Stomach smooth muscle (tissue), 2 donors: ENCODE measurements around the gene SVIL.

Experiments used
- H3K27ac ChIP-seq: one replicate; pipeline ENCODE4 v1.7.0; 2013; ENCODE audit warnings: mild to moderate bottlenecking, low read length, inconsistent platforms
- H3K27me3 ChIP-seq, 2 donors: one replicate each; pipeline ENCODE4 v1.7.0; 2013; ENCODE audit warnings: low read length in 2 of 2; ENCODE audit not compliant: insufficient read depth in 2 of 2, control insufficient read depth in 1 of 2
- H3K36me3 ChIP-seq, 2 donors: one replicate each; pipeline ENCODE4 v1.7.0; 2013; ENCODE audit warnings: low read length in 2 of 2; ENCODE audit not compliant: control insufficient read depth in 2 of 2, insufficient read depth in 2 of 2
- H3K4me1 ChIP-seq: one replicate; pipeline ENCODE4 v1.7.0; 2013; ENCODE audit warnings: low read length; ENCODE audit not compliant: control insufficient read depth, insufficient read depth
- H3K4me3 ChIP-seq, 2 donors: one replicate each; pipeline ENCODE4 v1.7.0; 2013; ENCODE audit warnings: low read length in 2 of 2
- H3K9ac ChIP-seq, 2 donors: one replicate each; pipeline ENCODE4 v1.7.0; 2013; ENCODE audit warnings: low read length in 2 of 2, mild to moderate bottlenecking in 1 of 2
- H3K9me3 ChIP-seq, 2 donors: one replicate each; pipeline ENCODE4 v1.7.0; 2013; ENCODE audit warnings: low read length in 2 of 2; ENCODE audit not compliant: control insufficient read depth in 2 of 2
- donor health status: healthy.
- donor health status: Pancreatic carcinoma.

Gene SVIL

GRCh38 chr10:29420744-29421143, 214.0 kb downstream of the SVIL start:
- no peaks in the 10 kb centered on the region for H3K9me3 ChIP-seq
- H3K9ac ChIP-seq, result no peak overlapping the region
- H3K27me3 ChIP-seq, result no peaks in the 10 kb centered on the region
- H3K4me1 ChIP-seq, result no peaks in the 10 kb centered on the region
- no peak overlapping the region for H3K4me3 ChIP-seq
- peaks cover 15 to 19% of the 10 kb centered on the region in 2 donors for H3K36me3 ChIP-seq
- no peak overlapping the region for H3K27ac ChIP-seq

GRCh38 chr10:29417324-29417723, 217.4 kb downstream of the SVIL start:
- H3K9ac ChIP-seq, result no peak overlapping the region
- no peaks in the 10 kb centered on the region for H3K27me3 ChIP-seq
- no peaks in the 10 kb centered on the region for H3K9me3 ChIP-seq
- no peak overlapping the region for H3K27ac ChIP-seq
- peaks cover 15 to 17% of the 10 kb centered on the region in 2 donors for H3K36me3 ChIP-seq
- H3K4me1 ChIP-seq, result peaks cover 5% of the 10 kb centered on the region
- no peak overlapping the region for H3K4me3 ChIP-seq

- no peaks in the 10 kb centered on the region for H3K9me3 ChIP-seq
- H3K4me3 ChIP-seq, result no peak overlapping the region
- no peak overlapping the region for H3K27ac ChIP-seq
- H3K9ac ChIP-seq, result no peak overlapping the region
- peaks cover 9% of the 10 kb centered on the region for H3K4me1 ChIP-seq
- peaks cover 6% of the 10 kb centered on the region in 2 donors for H3K36me3 ChIP-seq
- no peaks in the 10 kb centered on the region for H3K27me3 ChIP-seq
Measured at GRCh38 chr10:29415876-29416275, 218.9 kb downstream of the SVIL start.

GRCh38 chr10:29414501-29414900, 220.3 kb downstream of the SVIL start:
- H3K9ac ChIP-seq, result no peak overlapping the region
- H3K4me1 ChIP-seq, result peaks cover 9% of the 10 kb centered on the region
- no peak overlapping the region for H3K27ac ChIP-seq
- no peaks in the 10 kb centered on the region for H3K9me3 ChIP-seq
- no peak overlapping the region for H3K4me3 ChIP-seq
- no peaks in the 10 kb centered on the region for H3K36me3 ChIP-seq
- H3K27me3 ChIP-seq, result no peaks in the 10 kb centered on the region

GRCh38 chr10:29412485-29412884, 222.3 kb downstream of the SVIL start:
- H3K36me3 ChIP-seq, result no peaks in the 10 kb centered on the region
- H3K9me3 ChIP-seq, result no peaks in the 10 kb centered on the region
- H3K4me1 ChIP-seq, result peaks cover 14% of the 10 kb centered on the region
- H3K27ac ChIP-seq, result no peak overlapping the region
- H3K9ac ChIP-seq, result no peak overlapping the region
- H3K4me3 ChIP-seq, result no peak overlapping the region
- H3K27me3 ChIP-seq, result no peaks in the 10 kb centered on the region

GRCh38 chr10:29411666-29412315, 223.0 kb downstream of the SVIL start:
- Histone ChIP-seq H3K4me3 (peak overlapping the region in 1 of 2 donors; percentile 16), H3K4me1 (peaks cover 14% of the 10 kb centered on the region), H3K9ac (no peak overlapping the region), H3K9me3 (no peaks in the 10 kb centered on the region), H3K27me3 (no peaks in the 10 kb centered on the region), H3K36me3 (no peaks in the 10 kb centered on the region), H3K27ac (no peak overlapping the region)

DNA sequence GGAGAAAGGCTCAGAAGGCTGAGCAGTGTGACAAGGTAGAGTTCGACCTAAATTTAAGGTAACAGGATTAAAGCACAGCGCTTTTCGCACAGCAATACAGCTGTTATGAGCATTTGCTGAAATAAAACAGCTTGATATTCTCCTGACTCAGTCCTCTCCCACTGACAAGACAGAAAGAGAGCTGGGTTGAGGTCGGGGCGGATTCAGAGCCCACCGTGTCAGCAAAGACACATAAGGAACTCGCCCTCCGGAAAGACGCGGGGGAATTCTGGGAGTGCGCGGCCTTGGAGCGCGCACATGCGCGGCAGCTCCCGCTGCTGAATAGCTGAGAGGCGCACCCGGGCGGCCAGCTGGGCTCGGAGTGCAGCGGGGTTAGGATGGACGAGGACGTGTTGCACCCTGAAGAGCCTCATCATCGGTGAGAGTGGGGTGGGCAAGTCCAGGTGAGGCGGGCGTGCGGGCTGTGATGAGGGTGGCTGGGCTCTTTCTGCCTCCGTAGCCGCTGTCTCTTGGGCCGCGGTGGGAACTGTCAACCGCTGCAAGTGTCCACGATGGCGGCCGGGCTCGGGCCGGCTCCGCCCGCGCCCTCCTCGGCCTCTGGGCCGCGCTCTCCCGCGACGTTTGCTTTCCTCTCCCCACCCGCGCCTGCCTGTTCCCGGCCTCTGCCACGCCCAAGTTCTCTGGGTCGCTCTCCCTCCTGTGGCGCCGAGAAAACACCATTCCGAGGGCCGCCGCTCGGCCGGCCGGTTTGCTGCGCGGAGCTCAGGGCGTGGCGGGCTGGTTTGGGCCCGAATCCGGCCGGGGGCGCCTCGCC, 225.3 kb downstream of the SVIL start:
- H3K9ac ChIP-seq, result peak overlapping the region; percentile 88 to 96
- peaks cover 14% of the 10 kb centered on the region for H3K4me1 ChIP-seq
- H3K9me3 ChIP-seq, result no peaks in the 10 kb centered on the region
- no peaks in the 10 kb centered on the region for H3K36me3 ChIP-seq
- no peaks in the 10 kb centered on the region for H3K27me3 ChIP-seq
- peak overlapping the region; percentile 71 for H3K27ac ChIP-seq
- peak overlapping the region; percentile 91 to 92 for H3K4me3 ChIP-seq

DNA sequence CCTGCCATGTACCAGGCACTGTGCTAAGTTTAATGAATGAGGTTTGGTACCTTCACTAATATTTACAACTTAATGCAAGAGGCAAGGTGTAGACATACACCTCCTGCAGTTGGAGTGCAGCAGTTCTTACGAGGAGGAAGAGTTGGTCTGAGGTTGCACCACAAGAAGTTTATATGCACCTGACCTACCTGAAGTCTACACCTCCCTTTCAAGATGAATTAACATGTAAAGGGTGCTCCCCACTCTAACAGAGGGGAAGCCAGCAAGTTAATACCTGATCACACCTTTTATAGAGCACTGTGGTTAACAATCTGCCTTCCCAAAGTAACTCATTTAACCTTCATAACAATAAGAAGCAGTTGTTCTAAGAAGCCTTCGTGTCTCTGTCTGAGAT, 225.9 kb downstream of the SVIL start:
- H3K36me3 ChIP-seq, result no peaks in the 10 kb centered on the region
- H3K9ac ChIP-seq, result peak overlapping the region; percentile 88 to 96
- H3K27me3 ChIP-seq, result no peaks in the 10 kb centered on the region
- H3K4me1 ChIP-seq, result peaks cover 14% of the 10 kb centered on the region
- H3K27ac ChIP-seq, result peak overlapping the region; percentile 71
- H3K4me3 ChIP-seq, result peak overlapping the region; percentile 91 to 92
- H3K9me3 ChIP-seq, result no peaks in the 10 kb centered on the region
